ENCODE data around the gene TEX2. TPM values are rescaled to one million over a fixed set of nuclear protein-coding genes. Genes with fewer than 3 reads are reported as not detected.

Gene TEX2
- total and polyA plus RNA-seq, 2 of the 13 experiments (the other 11 are each of a cell fraction or from before 2014, with no cell fraction given), result 21.4 to 37.7 TPM

GRCh38 chr17:64146418-64147109, 116.5 kb downstream of the TEX2 start (continued):
- 0 out of 2 replicates have a peak, but pooled peaks have one; percentile 13 for TF ChIP-seq ZNF567 (CRISPR knock-in tag; IDR thresholded peaks at IDR 0.05; ENCODE audit: borderline replicate concordance)
- TF ChIP-seq ZFP36L2 (CRISPR knock-in tag; IDR thresholded peaks at IDR 0.05), result no peak
- peak; percentile 60; the same call in 1 of the 2 replicates for TF ChIP-seq ZNF326 (CRISPR knock-in tag; IDR thresholded peaks at IDR 0.05; ENCODE audit: borderline replicate concordance)
- TF ChIP-seq ZNF777 (CRISPR knock-in tag; IDR thresholded peaks at IDR 0.05), result no peak
- TF ChIP-seq, protein P1, sequence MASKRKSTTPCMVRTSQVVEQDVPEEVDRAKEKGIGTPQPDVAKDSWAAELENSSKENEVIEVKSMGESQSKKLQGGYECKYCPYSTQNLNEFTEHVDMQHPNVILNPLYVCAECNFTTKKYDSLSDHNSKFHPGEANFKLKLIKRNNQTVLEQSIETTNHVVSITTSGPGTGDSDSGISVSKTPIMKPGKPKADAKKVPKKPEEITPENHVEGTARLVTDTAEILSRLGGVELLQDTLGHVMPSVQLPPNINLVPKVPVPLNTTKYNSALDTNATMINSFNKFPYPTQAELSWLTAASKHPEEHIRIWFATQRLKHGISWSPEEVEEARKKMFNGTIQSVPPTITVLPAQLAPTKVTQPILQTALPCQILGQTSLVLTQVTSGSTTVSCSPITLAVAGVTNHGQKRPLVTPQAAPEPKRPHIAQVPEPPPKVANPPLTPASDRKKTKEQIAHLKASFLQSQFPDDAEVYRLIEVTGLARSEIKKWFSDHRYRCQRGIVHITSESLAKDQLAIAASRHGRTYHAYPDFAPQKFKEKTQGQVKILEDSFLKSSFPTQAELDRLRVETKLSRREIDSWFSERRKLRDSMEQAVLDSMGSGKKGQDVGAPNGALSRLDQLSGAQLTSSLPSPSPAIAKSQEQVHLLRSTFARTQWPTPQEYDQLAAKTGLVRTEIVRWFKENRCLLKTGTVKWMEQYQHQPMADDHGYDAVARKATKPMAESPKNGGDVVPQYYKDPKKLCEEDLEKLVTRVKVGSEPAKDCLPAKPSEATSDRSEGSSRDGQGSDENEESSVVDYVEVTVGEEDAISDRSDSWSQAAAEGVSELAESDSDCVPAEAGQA (IDR thresholded peaks at IDR 0.05; ENCODE audit: low read depth), result peak; percentile 61; the same call in 1 of the 2 replicates
- TF ChIP-seq, protein P1 (CRISPR knock-in tag; IDR thresholded peaks at IDR 0.05; ENCODE audit: borderline replicate concordance), result no peak
- TF ChIP-seq, protein P2, sequence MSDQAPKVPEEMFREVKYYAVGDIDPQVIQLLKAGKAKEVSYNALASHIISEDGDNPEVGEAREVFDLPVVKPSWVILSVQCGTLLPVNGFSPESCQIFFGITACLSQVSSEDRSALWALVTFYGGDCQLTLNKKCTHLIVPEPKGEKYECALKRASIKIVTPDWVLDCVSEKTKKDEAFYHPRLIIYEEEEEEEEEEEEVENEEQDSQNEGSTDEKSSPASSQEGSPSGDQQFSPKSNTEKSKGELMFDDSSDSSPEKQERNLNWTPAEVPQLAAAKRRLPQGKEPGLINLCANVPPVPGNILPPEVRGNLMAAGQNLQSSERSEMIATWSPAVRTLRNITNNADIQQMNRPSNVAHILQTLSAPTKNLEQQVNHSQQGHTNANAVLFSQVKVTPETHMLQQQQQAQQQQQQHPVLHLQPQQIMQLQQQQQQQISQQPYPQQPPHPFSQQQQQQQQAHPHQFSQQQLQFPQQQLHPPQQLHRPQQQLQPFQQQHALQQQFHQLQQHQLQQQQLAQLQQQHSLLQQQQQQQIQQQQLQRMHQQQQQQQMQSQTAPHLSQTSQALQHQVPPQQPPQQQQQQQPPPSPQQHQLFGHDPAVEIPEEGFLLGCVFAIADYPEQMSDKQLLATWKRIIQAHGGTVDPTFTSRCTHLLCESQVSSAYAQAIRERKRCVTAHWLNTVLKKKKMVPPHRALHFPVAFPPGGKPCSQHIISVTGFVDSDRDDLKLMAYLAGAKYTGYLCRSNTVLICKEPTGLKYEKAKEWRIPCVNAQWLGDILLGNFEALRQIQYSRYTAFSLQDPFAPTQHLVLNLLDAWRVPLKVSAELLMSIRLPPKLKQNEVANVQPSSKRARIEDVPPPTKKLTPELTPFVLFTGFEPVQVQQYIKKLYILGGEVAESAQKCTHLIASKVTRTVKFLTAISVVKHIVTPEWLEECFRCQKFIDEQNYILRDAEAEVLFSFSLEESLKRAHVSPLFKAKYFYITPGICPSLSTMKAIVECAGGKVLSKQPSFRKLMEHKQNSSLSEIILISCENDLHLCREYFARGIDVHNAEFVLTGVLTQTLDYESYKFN (CRISPR knock-in tag; conservative IDR thresholded peaks at IDR 0.05), result peak; percentile 11; the same call in 1 of the 2 replicates
- TF ChIP-seq NONO (IDR thresholded peaks at IDR 0.05), result no peak; the same call in 1 of the 2 replicates
- TF ChIP-seq NONO (CRISPR knock-in tag; conservative IDR thresholded peaks at IDR 0.05), result peak; percentile 87; the same call in 1 of the 2 replicates
- TF ChIP-seq PHF5A (CRISPR knock-in tag; IDR thresholded peaks at IDR 0.05; ENCODE audit: low read depth, unreplicated experiment), result peak; percentile 83
- no peak for TF ChIP-seq ZNF382 (CRISPR knock-in tag; IDR thresholded peaks at IDR 0.05; ENCODE audit: borderline replicate concordance)
- peak; percentile 5; the same call in 1 of the 2 replicates for TF ChIP-seq NR2C2 (CRISPR knock-in tag; IDR thresholded peaks at IDR 0.05; ENCODE audit: borderline replicate concordance)
- TF ChIP-seq, protein P3, sequence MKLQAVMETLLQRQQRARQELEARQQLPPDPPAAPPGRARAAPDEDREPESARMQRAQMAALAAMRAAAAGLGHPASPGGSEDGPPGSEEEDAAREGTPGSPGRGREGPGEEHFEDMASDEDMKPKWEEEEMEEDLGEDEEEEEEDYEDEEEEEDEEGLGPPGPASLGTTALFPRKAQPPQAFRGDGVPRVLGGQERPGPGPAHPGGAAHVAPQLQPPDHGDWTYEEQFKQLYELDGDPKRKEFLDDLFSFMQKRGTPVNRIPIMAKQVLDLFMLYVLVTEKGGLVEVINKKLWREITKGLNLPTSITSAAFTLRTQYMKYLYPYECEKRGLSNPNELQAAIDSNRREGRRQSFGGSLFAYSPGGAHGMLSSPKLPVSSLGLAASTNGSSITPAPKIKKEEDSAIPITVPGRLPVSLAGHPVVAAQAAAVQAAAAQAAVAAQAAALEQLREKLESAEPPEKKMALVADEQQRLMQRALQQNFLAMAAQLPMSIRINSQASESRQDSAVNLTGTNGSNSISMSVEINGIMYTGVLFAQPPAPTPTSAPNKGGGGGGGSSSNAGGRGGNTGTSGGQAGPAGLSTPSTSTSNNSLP (IDR thresholded peaks at IDR 0.05; ENCODE audit: low read depth, low read length), result no peak
- TF ChIP-seq KLF12 (CRISPR knock-in tag; IDR thresholded peaks at IDR 0.05; ENCODE audit: borderline replicate concordance), result no peak
- TF ChIP-seq JUND (CRISPR knock-in tag; IDR thresholded peaks at IDR 0.05), result peak; percentile 1; the same call in 1 of the 2 replicates
- peak; percentile 79; the same call in 1 of the 2 replicates for TF ChIP-seq ZNF878 (CRISPR knock-in tag; IDR thresholded peaks at IDR 0.05)
- TF ChIP-seq, protein P4, sequence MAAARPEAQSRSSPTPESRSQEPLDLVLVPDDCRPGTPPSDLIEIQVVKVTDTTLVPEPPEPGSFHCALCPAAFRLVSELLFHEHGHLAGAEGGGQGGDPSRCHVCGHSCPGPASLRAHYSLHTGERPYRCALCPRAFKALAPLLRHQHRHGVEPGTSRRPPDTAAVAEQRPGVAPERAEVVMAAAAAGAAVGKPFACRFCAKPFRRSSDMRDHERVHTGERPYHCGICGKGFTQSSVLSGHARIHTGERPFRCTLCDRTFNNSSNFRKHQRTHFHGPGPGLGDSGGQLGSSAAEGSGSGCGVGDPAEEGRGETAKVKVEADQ (CRISPR knock-in tag; IDR thresholded peaks at IDR 0.05; ENCODE audit: borderline replicate concordance), result peak; percentile 86

Measured in HepG2 (cell line).